GM18499 (cell line): ENCODE results near the gene PEAK1.
"Not testable (repeated sequence)": the region's sequence is repeated elsewhere in the genome, so short reads cannot be mapped to it uniquely, and the experiment has no call there.

Experiments used
- ATAC-seq: cut with Tn5 transposase; IDR thresholded peaks from one replicate; pipeline ENCODE4 v1.9.1; 2021; ENCODE audit warnings: moderate number of reproducible peaks; ENCODE audit not compliant: insufficient read depth, unreplicated experiment

The PEAK1 gene

DNA sequence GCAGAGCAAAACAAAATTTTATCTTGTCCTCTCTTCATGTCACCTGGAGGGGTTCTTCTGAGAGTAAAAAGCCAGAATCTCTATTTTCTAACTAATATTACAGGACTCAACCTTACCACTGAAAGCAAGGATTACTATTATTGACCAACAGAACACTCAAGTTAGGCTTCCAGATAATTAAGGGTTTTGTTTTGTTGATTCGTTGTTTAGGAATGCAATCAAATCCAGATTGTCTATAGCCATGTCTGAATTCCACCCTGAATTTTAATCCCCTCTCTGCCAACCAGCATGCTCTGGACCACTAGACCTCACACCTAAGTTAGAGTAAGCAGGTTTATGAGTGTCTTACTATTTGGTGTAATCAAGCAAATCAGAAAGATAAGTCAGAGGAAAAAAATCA is 90.7 kb downstream of the PEAK1 start:
- no peak for ATAC-seq

- ATAC-seq = no peak
Observed at GRCh38 chr15:77327844-77328529, 91.9 kb downstream of the PEAK1 start.

DNA sequence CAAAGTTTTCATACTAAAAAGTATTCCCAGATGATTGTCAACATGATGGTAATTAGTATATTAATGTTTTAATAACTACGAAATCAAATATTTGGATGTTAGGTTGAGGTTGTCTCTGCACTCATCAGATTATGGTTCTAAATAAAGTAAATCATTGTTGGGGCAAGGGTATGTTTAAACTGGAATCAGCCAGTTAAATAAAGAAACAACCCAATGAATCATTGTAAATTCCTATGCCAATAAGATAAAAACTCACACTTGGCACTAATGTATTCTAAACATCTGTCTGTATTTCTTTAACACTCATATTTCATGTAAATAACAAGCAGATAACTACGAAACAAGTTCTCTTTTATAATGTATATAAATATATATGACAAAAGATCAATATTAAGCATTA is 92.7 kb downstream of the PEAK1 start:
- no peak for ATAC-seq

DNA sequence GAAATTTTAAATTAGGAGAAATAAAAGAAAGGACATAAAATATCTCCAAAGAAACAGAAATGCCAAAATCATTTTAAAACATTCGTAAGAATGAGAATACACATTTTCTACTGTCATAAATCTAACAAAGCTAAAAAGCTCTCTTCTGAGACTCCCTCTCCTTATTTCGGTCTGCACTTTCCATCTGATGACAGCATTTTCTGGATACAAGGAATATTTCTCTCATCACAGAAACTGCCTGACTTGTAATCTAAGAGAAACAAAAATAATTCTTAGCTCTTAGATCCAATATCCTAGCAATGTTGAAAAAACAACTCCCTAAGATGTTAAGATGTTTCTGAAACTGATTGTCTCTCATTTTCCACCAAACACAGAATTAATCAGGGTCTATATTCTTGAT is 93.5 kb downstream of the PEAK1 start:
- no peak for ATAC-seq

GRCh38 chr15:77312523-77312922 is 107.4 kb downstream of the PEAK1 start:
- ATAC-seq = no peak

DNA sequence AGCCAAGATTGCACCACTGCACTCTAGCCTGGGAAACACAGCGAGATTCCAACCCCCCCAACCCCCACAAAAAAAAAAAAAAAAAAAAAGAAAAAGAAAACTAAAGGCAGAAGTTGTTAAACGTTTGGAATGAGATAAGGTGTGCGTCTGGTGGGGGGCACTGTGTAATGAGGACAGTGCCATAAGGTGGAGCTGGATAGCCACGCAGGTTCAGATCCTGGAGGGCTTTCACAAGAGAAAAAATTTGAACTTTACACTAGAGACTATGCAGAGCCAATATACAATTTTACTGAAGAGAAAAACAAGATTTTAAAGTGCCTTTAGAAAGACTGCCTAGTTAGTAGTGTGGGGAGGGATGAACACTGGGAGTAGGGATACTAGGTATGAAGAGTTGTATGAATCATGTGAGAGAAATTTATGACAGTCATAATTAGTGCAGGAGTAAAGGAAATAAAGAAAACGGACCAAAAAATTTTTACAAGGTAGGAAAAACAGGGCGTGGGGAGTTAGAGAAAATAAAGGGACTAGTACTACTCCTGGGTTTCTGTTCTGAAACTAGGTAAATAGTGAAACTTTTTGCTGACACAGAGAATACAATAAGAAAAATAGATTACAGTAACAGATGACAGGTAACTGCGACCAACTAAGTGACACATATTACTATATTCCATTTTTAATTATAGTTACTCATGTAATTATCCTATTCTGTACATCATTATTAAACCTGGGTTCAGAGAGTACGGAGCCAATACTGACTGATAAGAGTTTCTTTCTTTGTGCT is 108.1 kb downstream of the PEAK1 start:
- ATAC-seq = no peak

DNA sequence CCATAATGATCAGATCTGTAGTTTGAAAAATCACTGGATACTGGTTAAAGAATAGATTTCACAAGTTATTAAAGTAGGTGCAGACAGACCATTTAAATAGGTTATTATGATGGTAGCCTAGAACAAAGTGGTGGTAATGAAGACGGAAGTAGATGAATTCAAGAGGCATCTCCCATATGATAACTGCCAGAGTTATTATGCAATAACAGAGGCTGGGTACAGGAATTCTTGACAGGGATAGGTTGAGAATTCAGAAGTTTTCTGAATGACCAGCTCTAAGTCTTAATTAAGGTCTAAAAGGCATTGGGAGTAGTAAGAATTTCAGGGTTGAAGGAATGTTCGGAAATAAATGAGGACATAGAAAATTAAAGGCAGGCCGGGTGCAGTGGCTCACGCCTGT is 108.9 kb downstream of the PEAK1 start:
- ATAC-seq = no peak

- no peak for ATAC-seq
Observed at GRCh38 chr15:77309392-77309791, 110.5 kb downstream of the PEAK1 start.

GRCh38 chr15:77305953-77306352 is 114.0 kb downstream of the PEAK1 start:
- no peak for ATAC-seq

GRCh38 chr15:77296773-77297337 is 123.0 kb downstream of the PEAK1 start:
- no peak for ATAC-seq

DNA sequence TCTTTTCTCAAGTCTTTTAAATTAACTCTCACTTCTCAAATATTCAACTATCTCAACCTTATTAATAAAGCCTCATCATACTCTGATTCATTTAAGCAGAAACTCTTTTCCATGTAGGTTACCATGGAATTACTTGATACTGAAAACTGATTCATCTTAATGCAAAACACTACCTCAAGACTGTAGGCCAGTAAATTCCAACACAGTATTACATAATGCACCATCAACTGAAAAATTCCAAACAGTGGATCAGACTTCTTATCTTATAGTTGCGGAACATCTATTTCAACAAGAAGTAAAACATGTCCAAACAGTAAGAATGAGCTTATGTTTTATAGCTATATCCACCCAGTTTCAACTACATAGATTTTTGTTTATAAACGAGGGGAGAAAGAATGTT is 124.5 kb downstream of the PEAK1 start:
- no peak for ATAC-seq

DNA sequence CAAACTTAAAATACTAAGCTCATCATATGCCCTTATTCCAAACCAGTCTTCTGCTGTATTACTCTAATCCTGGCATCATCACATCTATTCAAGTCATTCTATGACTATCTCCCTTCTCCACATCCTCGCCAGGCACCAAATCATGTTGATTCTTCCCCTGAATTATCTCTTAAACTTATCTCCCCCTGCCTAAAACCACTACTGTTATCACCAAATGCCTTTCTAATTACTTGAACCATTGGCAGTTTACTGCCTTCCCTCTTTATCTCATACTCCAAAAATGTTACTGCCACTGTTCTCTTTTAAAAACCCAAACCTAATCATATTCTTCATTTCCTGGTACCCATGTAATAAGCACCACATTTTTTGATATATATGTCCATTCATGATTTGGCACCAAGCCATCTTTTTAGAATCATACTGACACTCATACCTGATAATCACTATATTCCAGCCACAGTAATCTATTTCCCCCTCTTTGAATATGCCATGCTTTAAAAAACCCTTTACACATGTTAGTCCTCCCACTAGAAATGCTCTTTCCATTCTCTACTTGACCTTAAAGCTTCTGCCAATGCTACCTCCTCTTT is 126.8 kb downstream of the PEAK1 start:
- no peak for ATAC-seq

DNA sequence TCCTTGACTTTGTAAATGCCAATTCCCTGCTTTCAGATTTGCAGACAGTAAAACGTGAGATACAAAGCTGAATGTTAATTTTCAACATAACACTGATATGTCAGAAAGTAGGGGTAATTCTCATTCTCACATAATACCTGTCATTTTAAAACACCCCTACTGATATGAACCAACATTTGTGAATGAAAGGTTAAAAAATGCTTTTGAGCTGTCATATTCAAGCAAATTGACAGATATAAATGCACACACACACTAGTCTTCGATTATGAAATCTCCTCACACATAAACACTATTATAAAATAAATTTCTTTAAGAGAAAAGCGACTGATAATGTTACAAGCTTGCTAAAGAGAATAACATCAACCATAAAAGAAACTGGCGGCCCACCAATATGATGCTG is 128.8 kb downstream of the PEAK1 start:
- ATAC-seq = no peak

DNA sequence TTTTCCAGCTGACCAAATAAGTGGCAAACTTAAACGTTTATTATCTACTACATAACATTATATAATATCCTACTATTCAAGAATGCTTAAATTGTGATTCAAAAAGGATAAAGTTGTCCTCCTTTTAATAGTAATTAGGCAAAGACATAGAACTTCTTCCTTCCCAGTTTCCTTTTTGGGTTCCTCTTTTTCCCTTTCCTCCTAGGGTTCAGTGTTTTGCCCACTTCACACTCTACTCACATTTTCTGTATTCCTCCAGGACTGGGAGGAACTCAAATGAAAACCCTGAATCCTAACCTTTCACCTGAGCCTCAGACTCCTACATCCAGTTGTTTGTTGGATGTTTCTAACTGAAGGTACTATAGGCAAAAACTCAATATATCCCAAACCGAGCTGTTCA is 132.5 kb downstream of the PEAK1 start:
- no peak for ATAC-seq

DNA sequence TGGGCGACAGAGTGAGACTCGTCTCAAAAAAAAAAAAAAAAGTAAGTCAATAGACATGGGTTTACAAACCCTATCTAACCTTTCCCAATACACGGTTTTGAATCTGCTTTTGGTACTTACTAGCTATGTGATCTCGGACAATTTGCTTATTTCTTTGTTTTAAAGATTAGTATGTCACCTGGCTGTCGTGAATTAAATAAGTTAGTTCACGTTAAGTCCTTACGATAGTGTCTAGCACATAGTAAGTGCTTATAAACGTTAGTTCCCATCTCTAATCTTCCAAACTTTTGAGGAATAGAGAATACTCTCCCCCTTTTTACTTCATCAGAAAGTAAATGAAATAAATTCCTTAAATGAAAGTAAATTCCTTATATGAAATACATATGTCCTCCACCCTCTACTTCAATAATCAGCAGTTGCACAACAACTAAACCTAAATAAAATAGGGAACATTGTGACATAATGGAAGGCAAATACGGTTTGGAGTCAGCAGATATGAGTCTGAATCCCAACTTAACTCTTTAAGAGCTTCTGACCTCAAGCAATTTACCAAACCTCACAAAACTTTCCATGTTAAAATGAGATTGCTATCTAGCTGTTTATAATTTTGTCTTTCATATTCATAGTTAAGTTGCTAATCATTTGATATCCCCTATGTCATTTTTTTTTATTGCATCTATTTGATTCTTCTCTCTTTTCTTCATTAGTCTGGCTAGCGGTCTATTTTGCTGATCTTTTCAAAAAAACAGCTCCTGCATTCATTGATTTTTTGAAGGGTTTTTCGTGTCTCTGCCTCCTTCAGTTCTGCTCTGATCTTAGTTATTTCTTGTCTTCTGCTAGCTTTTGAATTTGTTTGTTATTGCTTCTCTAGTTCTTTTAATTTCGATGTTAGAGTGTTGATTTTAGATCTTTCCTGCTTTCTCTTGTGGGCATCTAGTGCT is 134.6 kb downstream of the PEAK1 start:
- no peak for ATAC-seq

DNA sequence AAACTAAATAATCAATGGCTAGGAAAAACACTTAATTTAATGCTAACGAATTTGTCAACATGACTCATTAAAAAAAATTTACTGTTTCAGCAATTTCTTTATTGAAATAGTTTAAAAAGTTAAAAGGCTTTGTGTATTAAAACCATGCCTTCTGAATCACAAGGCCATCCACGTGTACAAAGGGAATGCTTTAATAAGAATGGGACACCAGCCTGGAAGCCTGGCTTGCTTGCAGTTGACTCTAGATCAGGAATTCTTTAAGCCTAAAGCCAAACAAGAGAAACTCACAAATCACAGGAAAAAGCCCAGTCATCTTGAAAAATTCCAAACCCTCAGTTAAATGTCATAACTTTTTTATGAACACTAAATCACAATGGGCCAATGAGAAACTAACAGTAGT is 137.6 kb downstream of the PEAK1 start:
- ATAC-seq = no peak

DNA sequence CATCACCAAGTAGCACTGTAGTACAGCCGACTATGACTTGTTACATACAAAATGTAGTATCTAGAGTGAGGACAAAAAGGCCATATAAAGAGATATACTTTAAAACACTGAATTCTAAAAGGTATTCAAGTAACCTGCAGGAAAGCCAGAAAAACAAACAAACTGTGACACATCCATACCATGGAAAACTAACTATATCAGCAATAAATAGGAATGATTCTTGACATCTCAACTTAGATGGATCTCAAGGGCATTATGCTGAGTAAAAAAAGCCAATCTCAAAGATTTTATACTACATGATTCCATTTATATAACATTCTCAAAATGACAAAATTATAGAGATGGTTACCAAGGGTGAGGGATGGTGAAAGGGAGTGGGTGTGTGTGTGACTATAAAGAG is 143.0 kb downstream of the PEAK1 start:
- ATAC-seq = no peak

DNA sequence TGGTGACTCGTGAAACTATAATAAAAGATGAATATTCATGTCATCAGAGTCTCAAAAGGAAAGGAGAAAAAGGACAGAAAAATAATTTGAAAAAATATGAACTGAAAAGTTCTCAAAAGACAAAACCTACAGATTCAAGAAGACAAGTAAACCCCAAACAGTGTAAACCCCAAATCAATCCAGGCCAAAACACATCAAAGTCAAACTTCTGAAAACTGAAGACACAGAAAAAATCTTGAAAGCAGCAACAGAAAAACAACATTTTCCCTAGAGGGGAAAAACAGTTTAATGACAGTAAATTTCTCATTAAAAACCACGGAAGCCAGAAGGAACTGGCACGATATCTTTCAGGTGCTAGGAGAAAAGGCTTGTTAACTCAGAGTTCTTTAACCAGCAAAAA is 143.8 kb downstream of the PEAK1 start:
- ATAC-seq = no peak

- ATAC-seq = not testable (repeated sequence)
Observed at GRCh38 chr15:77273136-77273535, 146.8 kb downstream of the PEAK1 start.

DNA sequence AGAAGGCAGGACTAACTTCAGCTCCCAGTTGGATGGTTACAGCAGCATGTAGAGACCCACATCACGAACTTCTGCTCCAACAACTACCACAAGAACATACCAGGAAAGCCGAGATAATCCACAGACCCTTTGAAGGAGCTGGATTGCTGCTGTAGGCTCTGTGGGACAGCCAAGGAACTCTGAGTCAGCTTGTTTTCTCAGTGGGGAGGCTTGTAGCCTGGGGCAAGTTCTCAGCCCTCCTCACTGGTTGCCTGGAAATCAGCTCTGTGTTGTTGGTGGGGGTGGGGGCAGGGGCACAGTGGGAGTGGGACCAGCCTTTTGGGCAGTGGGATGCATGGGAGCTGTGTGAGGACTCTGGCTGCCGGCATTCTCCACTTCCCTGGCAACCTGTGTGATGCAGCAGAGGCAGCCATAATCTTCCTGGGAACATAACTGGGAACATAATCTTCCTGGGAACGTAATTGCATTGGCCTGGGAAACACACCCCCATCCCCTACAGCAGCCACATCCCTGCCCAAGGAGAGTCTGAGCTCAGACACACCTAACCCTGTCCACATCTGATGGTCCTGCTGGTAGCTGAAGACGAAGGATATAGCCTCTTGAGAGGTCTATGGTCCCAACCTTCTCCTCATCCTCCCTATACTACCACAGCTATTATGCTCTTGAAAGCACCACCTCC is 153.1 kb downstream of the PEAK1 start:
- ATAC-seq = no peak
